Hematopoietic multipotent progenitor cell (in vitro differentiated cells): ENCODE results near the gene ETV6. TPM values are rescaled to one million over a fixed set of nuclear protein-coding genes. Genes with fewer than 3 reads are reported as not detected.
A peak's percentile ranks its signal among the peaks of the same experiment; 100 is the strongest.

Experiments
- DNase-seq, 3 donors: peaks; one replicate each; pipeline ENCODE4 v3.0.0-alpha.2; 2011 to 2015; ENCODE audit warnings: low read depth in 2 of 3, low spot score in 2 of 3
- total RNA-seq: library from RNA; depleted of rRNA; stranded (reverse); fragments of >200 nt; gene quantifications from one replicate; pipeline ENCODE4 v1.2.3, GENCODE V29; 2012

ETV6 gene
- total RNA-seq, 1 donor: 99.9 TPM

DNA sequence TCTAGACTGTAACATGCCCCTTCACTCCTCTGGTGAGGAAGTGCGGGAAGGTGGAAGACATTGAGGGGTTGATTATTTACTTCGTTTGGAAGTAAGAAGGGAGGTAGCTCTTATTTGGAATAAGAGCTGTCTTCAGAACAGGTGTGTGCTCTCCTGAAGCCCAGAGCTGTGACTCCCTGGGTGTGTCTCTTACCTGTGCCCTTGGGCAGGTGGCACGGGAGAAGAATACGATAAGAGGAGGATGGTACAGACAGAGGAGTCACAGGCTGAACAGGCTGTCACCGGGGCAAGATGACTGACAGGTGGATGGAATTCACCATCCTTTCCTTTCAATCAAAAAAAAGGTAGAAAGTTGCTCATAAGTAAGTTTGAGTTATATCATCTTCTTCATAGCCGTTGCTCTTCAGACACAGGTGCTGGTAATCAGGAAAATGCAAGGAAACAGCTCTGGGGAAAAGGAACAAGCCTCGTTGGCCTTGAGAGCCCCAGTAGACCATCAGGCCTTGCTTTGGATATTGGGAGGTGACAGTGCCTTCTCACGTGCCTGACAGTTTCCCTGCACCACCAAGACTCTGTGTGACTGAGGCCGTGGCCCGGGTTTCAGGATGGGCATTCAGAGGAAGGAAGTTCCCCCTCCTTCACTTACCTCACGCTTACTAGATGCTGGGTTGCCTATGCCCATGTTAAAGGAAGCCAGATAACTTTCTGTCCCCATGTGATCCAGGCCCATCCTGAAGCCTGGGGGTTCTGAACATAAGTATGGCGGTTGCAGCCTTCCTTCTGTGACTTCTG is 120.4 kb downstream of the ETV6 start:
- DNase-seq: peak in 1 of 3 donors; percentile 39

DNA sequence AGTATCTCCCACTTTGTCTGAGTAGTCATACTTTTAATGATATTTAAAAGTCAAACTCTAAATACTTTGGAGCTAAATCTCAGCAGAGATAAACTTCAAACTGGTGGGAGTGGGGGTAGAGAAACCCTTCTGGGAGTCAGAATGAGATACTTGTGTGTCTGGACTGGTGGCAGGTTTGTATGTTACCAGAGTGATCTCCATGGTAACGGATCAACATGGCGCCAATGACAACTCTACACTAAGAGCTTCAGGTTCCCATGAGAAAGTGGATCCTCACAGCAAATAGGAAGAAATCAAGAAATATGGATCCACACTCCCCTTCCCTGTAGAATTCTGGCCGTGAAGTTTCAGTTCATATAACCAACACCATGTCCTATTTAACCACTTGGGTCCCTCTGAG is 121.9 kb downstream of the ETV6 start:
- peak in 1 of 3 donors; percentile 58 for DNase-seq

DNA sequence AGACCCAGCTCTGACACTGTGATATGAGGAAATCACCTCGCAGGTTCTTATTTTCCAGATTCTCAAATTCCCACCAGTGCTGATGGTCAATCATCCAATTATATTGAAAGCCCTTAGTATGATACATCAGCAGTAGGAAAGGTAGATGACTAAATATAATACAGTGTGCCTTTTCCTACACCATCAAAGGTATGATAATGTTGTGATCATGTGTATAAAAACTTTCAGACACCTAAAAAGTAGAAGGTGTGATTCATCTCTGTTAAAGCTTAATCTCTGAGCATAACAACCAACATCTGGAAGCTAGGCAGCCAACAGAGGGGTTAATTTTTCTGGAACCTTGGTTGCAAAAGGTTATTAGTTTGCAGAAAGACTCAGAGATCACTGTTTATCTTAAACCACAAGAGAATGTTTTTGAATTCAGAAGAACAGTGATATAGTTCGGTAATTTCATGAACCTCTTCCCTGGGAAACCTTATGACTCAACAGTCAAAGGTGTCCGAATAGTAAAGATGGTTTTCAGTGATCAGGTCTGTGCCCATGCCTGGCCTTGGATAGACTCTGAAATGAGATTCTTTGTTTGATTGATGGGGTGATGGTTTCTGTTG is 122.5 kb downstream of the ETV6 start:
- no peak for DNase-seq

DNA sequence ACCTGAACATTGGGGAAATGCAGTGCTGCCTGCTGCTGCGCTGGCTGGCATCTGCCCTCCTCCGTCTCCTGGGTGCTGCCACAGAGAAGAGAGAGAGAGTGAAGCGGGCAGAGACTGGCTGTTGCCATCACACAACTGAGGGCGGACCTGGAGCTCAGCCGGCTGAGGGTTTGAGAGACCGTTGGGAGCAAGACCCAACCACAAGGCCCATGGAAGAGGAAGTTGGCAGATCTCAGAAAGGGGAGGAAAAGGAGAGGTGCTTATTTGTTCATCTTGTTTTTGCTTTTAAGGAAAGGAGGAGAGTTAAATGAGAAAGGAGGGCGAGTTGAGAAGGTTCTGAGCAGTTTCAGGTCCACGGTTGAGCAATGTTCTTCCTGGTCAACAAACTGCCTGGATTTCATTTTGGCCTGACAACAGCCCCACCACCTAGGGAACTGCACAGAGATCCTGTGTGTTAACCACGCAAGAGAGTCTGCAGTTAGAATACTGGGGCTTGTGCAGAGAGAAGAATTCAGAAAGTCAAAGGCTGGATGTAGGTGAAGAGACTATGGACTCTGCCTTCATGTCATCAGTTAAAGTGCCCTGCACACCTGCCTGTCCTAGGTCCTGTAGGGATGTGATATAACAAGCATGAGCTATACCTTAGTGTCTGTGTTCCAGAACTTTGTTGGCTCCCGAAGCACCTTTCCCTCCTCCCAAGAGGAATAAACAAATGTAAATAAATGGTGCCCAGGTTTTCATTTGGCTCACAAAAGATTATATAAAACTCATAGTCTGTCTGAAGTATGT is 124.6 kb downstream of the ETV6 start:
- peak in 1 of 3 donors; percentile 75 for DNase-seq

DNA sequence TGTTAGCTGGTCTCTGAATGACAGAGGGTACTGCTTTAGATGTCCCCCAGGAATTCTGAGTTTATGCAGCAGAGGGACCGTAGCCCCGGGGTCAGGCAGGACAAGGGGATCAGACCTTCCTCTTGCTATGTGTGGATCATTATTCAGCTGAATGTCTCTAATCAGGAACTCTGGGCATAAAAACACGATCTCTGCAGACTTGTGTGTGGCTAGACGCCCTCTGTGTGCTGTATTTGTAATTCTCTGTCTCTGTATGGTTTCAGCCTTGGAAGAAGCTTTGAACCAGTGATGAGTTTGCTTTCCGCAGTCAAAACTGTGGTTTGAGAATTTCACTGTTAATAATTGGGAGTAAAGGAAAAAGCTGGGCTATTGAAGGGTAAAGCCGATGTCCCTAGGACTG is 125.3 kb downstream of the ETV6 start:
- DNase-seq: no peak

DNA sequence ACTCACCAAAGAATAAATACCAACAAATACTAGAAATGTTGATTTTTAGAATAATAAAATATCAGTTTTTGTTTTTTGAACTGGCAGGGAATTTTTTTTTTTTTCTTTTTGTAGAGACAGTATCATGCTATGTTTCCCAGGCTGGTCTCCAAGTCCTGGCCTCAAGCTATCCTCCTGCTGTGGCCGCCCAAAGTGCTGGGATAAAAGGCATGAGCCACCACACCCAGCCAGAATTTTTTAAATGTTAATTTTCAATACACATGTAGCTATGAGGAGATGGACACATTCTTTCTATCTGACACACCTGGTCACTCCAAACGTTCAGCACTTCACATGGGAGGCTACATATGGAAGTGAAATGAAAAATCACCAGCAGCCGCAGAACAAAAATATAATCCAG is 126.8 kb downstream of the ETV6 start:
- no peak for DNase-seq

DNA sequence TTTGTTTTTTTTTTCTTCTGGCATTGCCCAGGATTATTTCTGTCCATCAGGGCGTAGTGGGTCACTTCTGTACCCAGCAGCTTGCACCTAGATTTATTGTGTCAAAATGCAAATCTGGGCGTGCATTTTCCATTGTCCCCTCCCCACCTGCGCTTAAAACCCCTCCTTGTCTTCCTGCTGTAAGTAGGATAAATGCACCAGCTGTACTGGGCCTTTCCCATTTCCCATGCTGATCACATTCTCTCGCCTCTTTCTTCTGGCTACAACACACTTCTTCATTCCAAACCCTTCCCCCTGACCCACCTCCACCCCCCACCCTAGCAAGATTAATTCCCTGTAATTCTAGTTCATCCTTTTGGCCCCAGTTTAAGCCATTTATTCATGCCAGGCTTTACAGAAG is 128.0 kb downstream of the ETV6 start:
- DNase-seq: no peak

DNA sequence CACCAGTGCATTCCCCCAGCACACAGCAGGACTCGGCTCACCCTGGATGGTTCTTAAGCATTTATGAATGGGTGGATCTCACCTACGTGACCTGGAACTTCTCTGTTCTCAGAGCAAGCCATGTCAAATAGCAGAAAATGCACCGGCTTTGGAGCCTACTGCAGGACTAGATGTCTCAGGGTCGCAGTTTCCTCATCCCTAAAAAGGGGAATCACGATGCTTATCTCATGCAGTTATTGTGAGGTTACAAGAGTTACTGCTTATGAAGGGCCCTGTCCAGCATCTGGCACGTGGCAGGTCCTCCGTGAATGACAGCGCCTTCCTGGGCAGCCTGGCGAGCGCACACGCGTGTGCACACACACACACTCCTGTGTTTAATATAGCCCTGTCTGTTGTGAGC is 128.5 kb downstream of the ETV6 start:
- DNase-seq: no peak

DNA sequence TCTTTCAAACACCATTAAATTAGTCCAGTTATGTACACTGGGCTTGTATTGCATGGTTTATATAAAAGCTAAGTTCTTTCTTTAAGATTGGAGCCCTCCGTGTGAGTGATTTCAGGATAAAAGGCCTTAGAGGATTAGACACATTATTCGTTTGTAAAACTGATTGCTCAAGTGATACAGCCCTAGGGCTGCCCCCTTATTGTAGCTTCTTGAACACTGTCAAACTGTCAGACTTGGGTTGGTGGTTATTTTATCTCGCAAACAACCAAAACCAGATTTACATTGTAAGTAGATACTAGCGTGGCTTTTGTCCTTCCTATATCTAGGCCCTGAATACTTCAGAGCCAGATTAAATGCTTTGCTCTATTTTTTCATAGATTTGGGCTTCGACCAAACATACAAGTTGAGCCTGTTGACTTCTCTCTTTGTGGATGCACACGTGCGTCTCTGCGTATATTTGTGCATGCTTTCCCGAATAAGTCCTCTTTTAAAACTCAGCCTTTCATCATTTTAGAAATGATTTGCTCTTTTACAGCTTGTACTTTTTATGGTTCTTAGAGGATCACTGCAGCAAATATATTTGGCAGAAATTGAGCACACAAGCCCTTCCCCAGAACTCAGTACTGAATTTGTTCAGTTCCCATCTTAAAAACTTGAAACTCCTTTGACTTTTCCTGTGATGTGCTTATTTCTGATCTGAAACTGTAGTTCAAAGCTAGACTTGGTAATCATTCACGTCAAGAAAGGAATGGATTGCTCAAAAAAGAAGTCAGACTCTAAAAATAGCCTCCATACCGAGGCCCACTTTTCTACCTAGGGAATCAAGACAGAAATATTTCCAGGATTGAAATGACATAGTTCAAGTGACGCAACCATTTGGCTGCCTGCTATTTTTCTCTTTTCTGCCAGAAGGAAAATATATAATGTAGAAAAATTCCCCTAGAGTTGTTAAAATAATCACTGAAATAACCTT is 129.5 kb downstream of the ETV6 start:
- no peak for DNase-seq

DNA sequence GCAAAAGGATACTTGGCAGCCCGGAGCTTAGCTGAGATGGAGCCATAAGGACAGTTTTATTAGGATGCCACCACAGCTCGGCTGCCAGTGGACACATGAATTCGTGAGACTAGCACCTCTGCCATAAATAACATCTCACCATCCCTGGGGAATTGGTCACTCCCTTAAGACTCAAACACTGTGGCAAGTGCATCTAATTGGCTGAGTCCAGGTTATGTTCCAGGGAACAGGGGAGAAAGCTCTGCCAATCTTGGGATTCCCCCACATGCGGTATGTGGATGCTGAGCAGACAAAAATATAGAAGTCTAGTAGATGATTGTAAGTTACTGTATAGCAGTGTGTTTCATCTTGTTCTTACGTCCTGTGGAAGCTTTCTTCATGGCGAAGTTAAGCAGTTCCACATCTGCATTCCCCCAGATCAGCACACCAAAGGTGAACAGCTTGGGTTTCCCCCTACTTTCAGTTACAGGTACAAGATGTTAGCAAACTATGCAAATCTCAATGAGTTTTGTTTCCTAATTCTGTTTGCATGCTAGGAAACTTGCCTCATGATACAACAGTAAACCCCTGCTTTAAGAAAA is 131.1 kb downstream of the ETV6 start:
- DNase-seq: no peak

DNA sequence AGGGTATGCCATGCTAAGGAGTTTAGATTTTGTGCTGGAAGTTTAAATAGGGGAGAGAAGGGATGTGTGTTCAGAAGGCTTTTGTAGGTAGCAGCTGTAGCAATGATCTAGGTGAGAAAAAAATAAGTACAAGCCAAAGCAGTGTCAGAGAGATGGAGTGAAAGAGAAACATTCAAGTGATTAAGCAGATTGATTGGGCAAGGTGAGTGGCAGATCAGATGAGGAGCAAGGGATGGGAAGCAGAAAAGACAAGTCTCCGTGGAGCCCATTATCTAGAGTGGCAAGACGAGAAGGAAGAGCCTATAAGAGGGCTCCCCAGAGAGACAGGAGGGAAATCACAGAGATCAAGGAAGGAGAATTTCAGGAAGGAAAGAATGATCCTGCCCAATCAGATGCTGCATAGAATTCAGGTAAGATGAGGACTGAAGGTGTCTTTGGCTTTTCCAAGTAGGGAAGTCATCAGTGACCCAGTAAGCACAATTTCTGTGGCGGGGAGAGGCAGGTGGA is 133.5 kb downstream of the ETV6 start:
- no peak for DNase-seq

DNA sequence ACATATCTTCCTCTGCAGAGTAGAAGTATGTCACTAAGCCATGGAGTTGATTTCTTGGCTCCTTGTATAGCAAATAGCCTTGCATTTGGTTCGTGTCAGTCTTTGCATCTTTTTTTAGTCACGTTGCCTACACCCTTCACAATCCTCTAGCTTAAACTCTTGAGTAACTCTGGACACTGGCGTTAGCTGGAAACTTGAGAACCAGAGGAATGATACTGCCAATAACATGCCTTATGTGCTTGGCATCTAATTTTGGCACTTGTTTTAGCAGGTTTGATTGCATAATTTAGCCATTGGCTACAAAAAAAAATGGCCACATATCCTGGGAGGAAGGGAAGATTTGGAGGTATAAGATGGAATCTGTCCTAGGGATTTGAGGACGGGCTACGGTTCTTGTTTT is 136.2 kb downstream of the ETV6 start:
- DNase-seq: no peak

DNA sequence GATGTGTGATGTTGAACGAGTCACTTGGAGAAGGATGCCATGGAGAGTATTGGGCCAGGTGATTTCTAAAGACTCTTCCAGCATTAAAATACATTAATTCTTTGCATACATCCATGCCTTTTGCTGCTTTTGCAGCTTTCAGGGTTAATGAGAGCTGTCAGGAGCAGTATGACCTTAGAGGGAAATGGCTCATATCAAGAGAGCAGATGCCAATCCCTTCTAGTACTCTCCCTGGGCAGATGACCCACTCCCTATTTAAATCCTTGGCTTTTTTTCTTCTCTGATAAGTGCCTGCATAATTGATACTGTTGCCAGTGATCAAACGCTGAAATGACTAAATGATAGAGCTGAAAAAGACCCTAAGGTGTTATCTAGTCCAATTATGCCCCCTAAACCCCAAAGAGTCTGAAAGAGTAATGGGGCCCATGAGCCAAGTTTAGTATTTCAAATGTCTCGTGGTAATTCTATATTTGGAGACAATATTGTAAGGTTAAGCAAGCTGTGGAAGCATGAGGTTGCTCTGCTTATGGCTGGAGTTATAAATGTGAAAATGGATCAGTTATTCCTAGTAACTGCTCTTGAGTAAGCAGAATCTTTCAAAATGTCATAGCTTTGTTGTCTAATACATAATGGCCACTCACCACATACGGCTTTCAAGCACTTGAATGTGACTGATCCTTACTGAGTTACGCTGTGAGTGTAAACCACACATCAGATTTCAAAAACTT is 137.3 kb downstream of the ETV6 start:
- DNase-seq: no peak

DNA sequence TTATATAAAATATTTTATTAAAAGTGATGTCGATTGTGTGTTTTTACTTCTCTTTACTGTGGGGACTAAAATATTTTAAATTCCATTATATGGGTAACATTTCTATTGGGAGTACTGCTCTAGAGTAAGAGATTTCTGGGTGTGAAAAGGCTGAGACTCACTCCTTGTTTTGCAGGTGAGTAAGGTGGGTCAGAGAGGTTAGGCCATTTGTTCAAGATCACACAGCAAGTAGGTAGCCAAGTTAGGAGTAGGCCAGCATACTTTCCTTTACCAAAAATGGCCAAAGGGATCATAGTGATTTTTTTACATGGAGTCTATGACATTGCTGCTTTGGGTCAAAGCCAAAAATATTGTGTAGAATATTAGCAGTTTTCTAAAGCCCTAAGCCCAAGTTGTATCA is 138.0 kb downstream of the ETV6 start:
- DNase-seq: no peak

DNA sequence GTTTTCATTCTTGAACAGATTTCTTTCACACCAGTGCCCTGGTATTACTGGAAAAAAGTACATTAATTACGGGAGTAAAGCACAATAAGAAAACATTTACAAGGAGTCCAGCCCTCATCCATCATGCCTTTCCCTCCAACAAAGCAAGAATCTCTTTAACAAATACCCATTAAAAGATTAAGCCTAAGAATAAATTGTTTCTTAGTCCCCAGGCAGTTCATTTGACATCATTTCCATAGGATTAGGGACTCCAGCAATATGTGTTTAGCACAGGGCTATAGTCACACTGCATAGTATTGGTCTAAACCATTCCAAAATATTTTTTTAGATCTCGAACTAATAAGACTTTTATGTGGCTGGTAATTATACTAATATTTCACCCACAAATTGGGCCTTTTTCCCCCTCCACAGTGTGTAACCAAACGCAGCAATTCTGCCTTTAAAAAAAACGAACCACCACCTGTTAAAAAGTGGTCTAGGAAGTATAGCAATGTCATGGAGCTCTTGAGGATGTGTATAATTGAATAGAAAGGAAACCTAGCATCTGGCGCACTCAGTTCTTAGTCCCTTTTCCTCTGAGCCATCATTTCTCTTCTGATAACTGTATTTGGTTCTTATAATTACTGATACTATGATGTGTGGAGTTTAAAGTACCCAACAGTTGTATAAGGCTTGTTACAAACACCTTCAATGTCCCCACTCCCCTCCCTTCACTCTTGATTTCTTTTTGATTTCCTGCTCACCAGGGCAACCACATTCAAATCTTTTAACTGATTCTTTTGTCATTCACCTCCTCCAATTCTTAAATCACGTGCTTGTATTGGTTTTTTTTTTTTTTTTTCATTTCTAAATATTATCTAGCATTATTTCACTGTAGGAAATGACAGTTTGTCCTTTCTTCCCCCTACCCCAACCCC is 138.7 kb downstream of the ETV6 start:
- DNase-seq: peak in 1 of 3 donors; percentile 43

DNA sequence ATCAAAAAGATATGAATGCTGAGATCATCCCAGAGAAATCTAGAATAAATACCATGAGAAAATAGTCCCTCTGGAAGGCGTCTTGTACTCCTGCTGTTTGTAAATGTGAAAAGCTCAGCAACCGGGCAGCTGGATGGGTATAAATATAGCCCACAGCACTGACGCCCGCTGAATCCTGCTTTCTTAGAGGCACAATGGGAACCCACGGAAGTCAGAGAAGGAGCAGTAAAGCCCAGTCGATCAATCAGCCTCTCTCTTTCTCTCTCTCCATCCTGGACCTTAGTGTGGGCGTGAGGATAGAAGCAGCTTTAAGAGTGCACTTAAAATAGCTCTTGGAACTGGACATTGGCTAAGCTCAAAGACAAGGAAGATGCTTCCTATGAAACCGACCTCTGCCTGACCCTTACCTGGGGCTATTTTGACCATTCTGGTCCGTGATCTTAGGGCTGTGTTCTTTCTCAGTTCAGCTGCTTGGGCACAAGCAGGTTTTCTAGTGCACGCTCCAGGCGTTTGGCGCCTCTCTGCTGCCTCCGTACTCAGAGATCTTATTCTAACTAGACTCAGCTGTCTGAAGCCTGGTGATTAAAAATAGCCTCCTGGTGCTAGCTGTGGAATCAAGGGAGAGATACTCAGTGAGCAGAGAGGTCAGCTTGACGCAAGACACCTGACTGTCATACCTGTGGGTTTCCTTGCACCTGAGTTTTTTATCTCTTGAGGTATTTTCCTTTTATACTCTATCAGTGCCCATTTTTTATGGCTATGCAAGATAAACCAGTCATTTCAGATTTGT is 144.6 kb downstream of the ETV6 start:
- no peak for DNase-seq

DNA sequence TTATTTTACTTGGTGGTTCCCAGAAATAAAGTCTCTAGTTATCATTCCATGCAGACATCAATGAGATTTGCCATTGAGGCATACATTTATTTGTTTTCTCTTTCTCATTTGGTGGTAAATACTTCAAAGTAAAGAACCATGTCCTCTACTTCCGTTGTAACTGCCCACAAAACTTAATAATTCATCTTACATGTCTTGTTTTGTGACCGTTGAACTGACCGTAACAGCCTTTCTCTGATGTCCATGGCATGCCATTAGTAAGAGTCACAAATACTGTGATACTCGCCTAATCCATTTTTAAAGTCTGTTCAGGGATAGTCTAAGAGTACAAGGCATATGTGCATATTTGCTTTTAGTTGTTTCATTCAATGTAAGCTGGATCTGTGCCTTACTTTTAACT is 145.3 kb downstream of the ETV6 start:
- no peak for DNase-seq
